Keratinocyte (primary cell): ENCODE results near the gene SORL1. TPM values are rescaled to one million over a fixed set of nuclear protein-coding genes. Genes with fewer than 3 reads are reported as not detected.

ENCODE experiments used
- DNase-seq: peaks from one replicate; pipeline ENCODE4 v3.0.0-alpha.2; 2011; ENCODE audit warnings: low read depth, missing footprints, low spot score
- FAIRE-seq: peaks from 2 replicates; lab custom pipeline; 2011; peaks lifted over from hg19 to GRCh38; lab: Jason Lieb, UNC
- H2AFZ ChIP-seq: 2 replicates; pipeline ENCODE4 v1.6.0; 2012; ENCODE audit warnings: low read length, control low read depth, inconsistent platforms; ENCODE audit not compliant: control insufficient read depth
- H3K27ac ChIP-seq: 2 replicates; pipeline ENCODE4 v1.5.1; 2011; ENCODE audit warnings: low read length; ENCODE audit not compliant: control insufficient read depth, insufficient read depth
- H3K27me3 ChIP-seq: 3 replicates; pipeline ENCODE4 v1.6.0; 2011; ENCODE audit warnings: low read length; ENCODE audit not compliant: control insufficient read depth, insufficient read depth; ENCODE audit errors: extremely low read depth
- H3K36me3 ChIP-seq, 2 experiments: 2 replicates in 1 of 2; 3 replicates in 1 of 2; pipeline ENCODE4 v1.5.1; 2011; ENCODE audit warnings: low read length in 2 of 2, mild to moderate bottlenecking in 1 of 2; ENCODE audit not compliant: control insufficient read depth in 2 of 2, insufficient read depth in 2 of 2; ENCODE audit errors: extremely low read depth in 1 of 2
- H3K4me1 ChIP-seq: 3 replicates; pipeline ENCODE4 v1.5.1; 2011; ENCODE audit warnings: low read length; ENCODE audit not compliant: control insufficient read depth, insufficient read depth; ENCODE audit errors: extremely low read depth
- H3K4me2 ChIP-seq: 3 replicates; pipeline ENCODE4 v1.6.0; 2011; ENCODE audit warnings: low read depth, low read length; ENCODE audit not compliant: control insufficient read depth, insufficient read depth; ENCODE audit errors: extremely low read depth
- H3K4me3 ChIP-seq, 3 experiments: fragments of 200-600 bp in 1 of 3; sonication (generic) in 1 of 3; 2 replicates in 2 of 3; 3 replicates in 1 of 3; pipeline ENCODE4 v1.5.1; 2011 to 2016; ENCODE audit warnings: low read length in 3 of 3, mild to moderate bottlenecking in 3 of 3, control low read depth in 2 of 3, inconsistent platforms in 1 of 3, low read depth in 1 of 3, mixed read lengths in 1 of 3, mixed run types in 1 of 3, moderate library complexity in 1 of 3; ENCODE audit not compliant: control insufficient read depth in 2 of 3, insufficient read depth in 2 of 3; ENCODE audit errors: extremely low read depth in 1 of 3
- H3K79me2 ChIP-seq: 2 replicates; pipeline ENCODE4 v1.6.0; 2012; ENCODE audit warnings: low read length; ENCODE audit not compliant: control insufficient read depth, insufficient read depth
- H3K9ac ChIP-seq: 3 replicates; pipeline ENCODE4 v1.6.0; 2011; ENCODE audit warnings: low read length; ENCODE audit not compliant: control insufficient read depth, insufficient read depth; ENCODE audit errors: extremely low read depth
- H3K9me1 ChIP-seq: 3 replicates; pipeline ENCODE4 v1.6.0; 2011; ENCODE audit warnings: low read length; ENCODE audit not compliant: control insufficient read depth, insufficient read depth; ENCODE audit errors: extremely low read depth
- H3K9me3 ChIP-seq: 2 replicates; pipeline ENCODE4 v1.5.1; 2012; ENCODE audit warnings: low read depth, low read length; ENCODE audit not compliant: control insufficient read depth
- H4K20me1 ChIP-seq: 3 replicates; pipeline ENCODE4 v1.6.0; 2011; ENCODE audit warnings: low read length; ENCODE audit not compliant: control insufficient read depth, insufficient read depth; ENCODE audit errors: extremely low read depth
- EZH2 ChIP-seq: IDR thresholded peaks from one replicate; pipeline ENCODE4 v1.6.1; 2012; ENCODE audit warnings: inconsistent platforms, mild to moderate bottlenecking, low read length, moderate library complexity
- dilution Hi-C: fragments of 300-500 bp; cut with MboI; formaldehyde crosslinking; loops from one replicate; pipeline ENCODE4 v1.7.0; 2020; ENCODE audit warnings: low sequenced_read_pairs; ENCODE audit not compliant: extremely low pct_ligation_motif_present
- polyA plus RNA-seq, 5 experiments: library from polyadenylated mRNA; depleted of rRNA in 3 of 5; stranded (reverse) in 3 of 5; stranded (forward) in 1 of 5; unstranded in 1 of 5; fragments of >200 nt; gene quantifications; 1 replicate in 1 of 5; 2 replicates in 3 of 5; 3 replicates in 1 of 5; pipeline versions ENCODE4 v1.2.1 to v1.2.3, GENCODE V29; 2011 to 2012; ENCODE audit warnings: missing spikeins in 2 of 5, low read depth in 1 of 5, low replicate concordance in 1 of 5
- TF ChIP-seq, protein P1 (sequence below), 3 experiments: IDR thresholded peaks in 1 of 3; conservative IDR thresholded peaks in 1 of 3; optimal IDR thresholded peaks in 1 of 3; 2 replicates in 2 of 3; 3 replicates in 1 of 3; pipeline versions ENCODE3 to v1.5.1; 2011; ENCODE audit warnings: low read length in 3 of 3, mild to moderate bottlenecking in 3 of 3, moderate library complexity in 2 of 3, control low read depth in 1 of 3, inconsistent platforms in 1 of 3; ENCODE audit not compliant: insufficient read depth in 2 of 3; ENCODE audit errors: extremely low read depth in 1 of 3

SORL1 gene
- polyA plus RNA-seq, 1 donor (not counting 4 experiments of a cell fraction or from before 2014, with no cell fraction given), result 38.9 TPM

DNA sequence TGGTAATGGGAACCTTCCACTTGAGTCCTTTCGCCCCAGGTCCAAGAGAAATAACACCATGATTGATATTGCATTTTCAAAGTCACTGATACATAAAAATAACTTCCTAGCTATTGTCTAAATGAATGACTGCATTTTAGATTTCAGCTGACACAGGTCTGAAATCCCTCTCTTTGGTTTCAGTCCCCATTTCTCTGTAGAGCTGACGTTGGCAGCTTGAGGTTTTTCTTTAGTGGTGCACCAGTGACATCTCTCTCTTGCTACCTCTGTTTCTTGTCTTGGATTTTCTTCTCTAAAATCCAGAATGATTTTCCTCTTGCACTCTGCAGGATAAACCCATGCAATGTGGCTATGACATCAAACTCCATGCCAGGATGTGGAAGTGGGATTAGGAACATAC, 31.7 kb upstream of the SORL1 start:
- Histone ChIP-seq H3K4me3 (no peak overlapping the region), H2AFZ (no peak overlapping the region), H3K9me3 (no peaks in the 10 kb centered on the region), H3K27me3 (peaks cover 5% of the 10 kb centered on the region), H3K4me2 (no peak overlapping the region), H3K36me3 (no peaks in the 10 kb centered on the region), H3K4me1 (peaks cover 18% of the 10 kb centered on the region), H3K27ac (no peak overlapping the region), H4K20me1 (no peaks in the 10 kb centered on the region), H3K9me1 (no peaks in the 10 kb centered on the region), H3K9ac (no peak overlapping the region), H3K79me2 (no peaks in the 10 kb centered on the region)
- DNase-seq (no peak), FAIRE-seq (no peak)
- dilution Hi-C loops, result no loop called here
- TF ChIP-seq EZH2, result no peak
- TF ChIP-seq, protein P1, sequence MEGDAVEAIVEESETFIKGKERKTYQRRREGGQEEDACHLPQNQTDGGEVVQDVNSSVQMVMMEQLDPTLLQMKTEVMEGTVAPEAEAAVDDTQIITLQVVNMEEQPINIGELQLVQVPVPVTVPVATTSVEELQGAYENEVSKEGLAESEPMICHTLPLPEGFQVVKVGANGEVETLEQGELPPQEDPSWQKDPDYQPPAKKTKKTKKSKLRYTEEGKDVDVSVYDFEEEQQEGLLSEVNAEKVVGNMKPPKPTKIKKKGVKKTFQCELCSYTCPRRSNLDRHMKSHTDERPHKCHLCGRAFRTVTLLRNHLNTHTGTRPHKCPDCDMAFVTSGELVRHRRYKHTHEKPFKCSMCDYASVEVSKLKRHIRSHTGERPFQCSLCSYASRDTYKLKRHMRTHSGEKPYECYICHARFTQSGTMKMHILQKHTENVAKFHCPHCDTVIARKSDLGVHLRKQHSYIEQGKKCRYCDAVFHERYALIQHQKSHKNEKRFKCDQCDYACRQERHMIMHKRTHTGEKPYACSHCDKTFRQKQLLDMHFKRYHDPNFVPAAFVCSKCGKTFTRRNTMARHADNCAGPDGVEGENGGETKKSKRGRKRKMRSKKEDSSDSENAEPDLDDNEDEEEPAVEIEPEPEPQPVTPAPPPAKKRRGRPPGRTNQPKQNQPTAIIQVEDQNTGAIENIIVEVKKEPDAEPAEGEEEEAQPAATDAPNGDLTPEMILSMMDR (optimal IDR thresholded peaks at IDR 0.05 in 1 of 3, IDR thresholded peaks at IDR 0.05 in 1 of 3, conservative IDR thresholded peaks at IDR 0.05 in 1 of 3; ENCODE audit: extremely low read depth in 1 of 3, insufficient read depth in 2 of 3, low read length in 3 of 3), result no peak

DNA sequence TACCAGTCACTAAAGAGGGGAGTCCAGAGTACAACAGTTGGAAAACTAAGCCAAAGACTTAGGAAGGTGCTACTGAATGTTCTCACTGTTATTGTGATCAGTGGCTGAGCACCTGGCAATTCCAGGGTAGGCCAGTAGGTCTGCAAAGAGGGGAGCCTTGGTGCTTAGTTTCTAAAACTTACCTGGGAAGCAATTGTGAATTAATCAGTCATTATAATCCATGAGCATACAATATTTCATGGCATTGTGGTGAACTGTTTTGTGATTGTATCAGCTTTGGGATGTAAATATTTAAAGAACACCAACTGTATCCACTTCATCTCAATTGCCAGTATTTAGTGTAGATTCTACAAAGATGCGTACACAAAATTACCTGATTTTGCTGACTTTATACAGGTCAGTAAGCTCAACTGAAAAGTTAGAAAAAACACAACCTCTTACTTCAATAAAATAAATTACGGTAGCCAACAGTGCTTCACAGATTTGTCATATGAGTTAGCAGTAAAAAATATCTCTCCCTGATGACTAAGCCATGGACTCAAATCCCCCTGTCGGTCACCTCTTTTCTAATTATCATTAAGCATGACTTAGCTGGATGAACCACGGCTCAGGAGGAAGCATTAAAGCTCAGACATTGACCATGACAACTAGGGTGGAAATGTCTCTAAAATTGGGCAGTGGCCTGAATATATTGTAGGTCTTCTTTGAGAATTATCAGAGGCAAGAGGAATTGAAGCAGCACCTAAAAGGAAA, 30.8 kb upstream of the SORL1 start:
- Histone ChIP-seq H4K20me1 (no peaks in the 10 kb centered on the region), H3K4me1 (peaks cover 15% of the 10 kb centered on the region), H3K4me3 (no peak overlapping the region), H3K4me2 (no peak overlapping the region), H3K36me3 (no peaks in the 10 kb centered on the region), H2AFZ (no peak overlapping the region), H3K27ac (no peak overlapping the region), H3K27me3 (peaks cover 6% of the 10 kb centered on the region), H3K9me1 (no peaks in the 10 kb centered on the region), H3K9ac (no peak overlapping the region), H3K79me2 (no peaks in the 10 kb centered on the region), H3K9me3 (no peaks in the 10 kb centered on the region)
- no peak for TF ChIP-seq EZH2
- TF ChIP-seq, protein P1 (optimal IDR thresholded peaks at IDR 0.05 in 1 of 3, IDR thresholded peaks at IDR 0.05 in 1 of 3, conservative IDR thresholded peaks at IDR 0.05 in 1 of 3; ENCODE audit: extremely low read depth in 1 of 3, insufficient read depth in 2 of 3, low read length in 3 of 3), result no peak
- DNase-seq (no peak), FAIRE-seq (no peak)
- dilution Hi-C loops, result no loop called here
